Activated naive CD8-positive, alpha-beta T cell treated with anti-CD3 and anti-CD28 coated beads, Interleukin-2, amount 10 ng/mL, durations not matched to agents 7 days and 5 days (primary cell): ENCODE data around the gene TRIM24. TPM values are rescaled to one million over a fixed set of nuclear protein-coding genes. Genes with fewer than 3 reads are reported as not detected.

Source experiments
- ATAC-seq: fragments of 150-1000 bp; cut with Tn5 transposase; one replicate; pipeline ENCODE4 v1.10.0; 2021; ENCODE audit warnings: low read depth, moderate library complexity
- POLR2A ChIA-PET: fragments of 350-600 bp; sonication (Branson Sonifier 250); formaldehyde crosslinking; loops from one replicate; lab custom pipeline; 2021; ENCODE audit warnings: antibody characterized with exemption; lab: Charles Lee
- DNase-seq: peaks from one replicate; pipeline ENCODE4 v3.0.0; 2021
- H3K27ac Mint-ChIP-seq: one replicate; pipeline ENCODE4 v1.8.0; 2022; ENCODE audit warnings: mild to moderate bottlenecking, mixed read lengths
- H3K27me3 Mint-ChIP-seq: one replicate; pipeline ENCODE4 v1.8.0; 2022; ENCODE audit warnings: mild to moderate bottlenecking, moderate library complexity, mixed read lengths
- H3K36me3 Mint-ChIP-seq: one replicate; pipeline ENCODE4 v1.8.0; 2021; ENCODE audit warnings: mild to moderate bottlenecking, mixed read lengths
- H3K4me1 Mint-ChIP-seq: one replicate; pipeline ENCODE4 v1.8.0; 2021; ENCODE audit warnings: mixed read lengths
- H3K4me3 Mint-ChIP-seq: one replicate; pipeline ENCODE4 v1.8.0; 2022; ENCODE audit warnings: mild to moderate bottlenecking, moderate library complexity, mixed read lengths
- H3K9me3 Mint-ChIP-seq: one replicate; pipeline ENCODE4 v1.8.0; 2021; ENCODE audit warnings: mixed read lengths
- total RNA-seq, 2 experiments: library from RNA; stranded (reverse); gene quantifications; one replicate each; pipeline ENCODE4 v1.2.3, GENCODE V29; 2021

The TRIM24 gene
- total RNA-seq, 2 experiments from 2014 or later: 22.6 to 22.8 TPM

DNA sequence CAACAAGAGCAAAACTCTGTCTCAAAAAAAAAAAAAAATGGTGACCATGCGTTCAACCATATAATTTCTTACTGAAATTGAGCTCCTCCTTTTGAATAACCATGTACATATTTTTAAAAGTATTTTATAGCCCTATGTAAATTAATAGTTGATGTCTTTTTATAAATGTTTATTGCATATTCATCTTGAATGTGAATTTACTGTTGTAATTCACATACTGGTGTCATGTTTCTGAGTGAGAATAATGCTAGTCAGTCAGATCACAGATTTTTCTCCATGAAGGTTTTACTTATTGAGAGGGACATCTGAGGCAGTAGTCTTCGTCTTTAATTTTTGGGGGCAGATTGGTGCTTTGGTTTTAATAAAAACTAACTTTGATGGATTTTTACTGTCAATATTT, 128.9 kb downstream of the TRIM24 start:
- DNase-seq: no peak
- Mint-ChIP-seq H3K27me3 (no peaks in the 10 kb centered on the region), H3K4me1 (no peaks in the 10 kb centered on the region), H3K36me3 (peaks cover 38% of the 10 kb centered on the region), H3K9me3 (no peaks in the 10 kb centered on the region), H3K27ac (no peak overlapping the region), H3K4me3 (no peak overlapping the region)
- POLR2A ChIA-PET: no interaction called here
- no peak for ATAC-seq

- Mint-ChIP-seq H3K4me3 (no peak overlapping the region), H3K4me1 (no peaks in the 10 kb centered on the region), H3K36me3 (peaks cover 27% of the 10 kb centered on the region), H3K9me3 (no peaks in the 10 kb centered on the region), H3K27ac (no peak overlapping the region), H3K27me3 (no peaks in the 10 kb centered on the region)
- POLR2A ChIA-PET: no interaction called here
- ATAC-seq (no peak), DNase-seq (no peak)
These were observed 130.1 kb downstream of the TRIM24 start for GRCh38 chr7:138590154-138590553.

DNA sequence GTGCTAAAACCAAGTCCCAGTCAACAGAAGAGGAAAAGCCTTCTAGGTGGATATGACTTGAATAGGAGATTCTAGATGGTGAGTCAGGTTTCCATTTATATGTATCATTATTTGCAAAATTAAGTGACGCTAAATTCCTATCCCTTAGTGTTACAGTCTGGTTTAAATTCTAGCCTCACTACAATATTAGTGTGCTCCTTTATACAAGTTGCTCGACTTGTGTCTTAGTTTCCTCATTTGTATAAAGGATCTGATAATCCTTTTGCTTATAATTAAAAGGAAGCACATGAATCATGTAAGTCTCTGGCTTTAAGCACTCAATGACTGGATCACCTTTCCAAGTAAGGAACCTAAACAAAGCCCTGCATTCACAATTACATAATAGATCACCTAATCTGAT, 135.4 kb downstream of the TRIM24 start:
- no peaks in the 10 kb centered on the region for H3K9me3 Mint-ChIP-seq
- no peaks in the 10 kb centered on the region for H3K27me3 Mint-ChIP-seq
- POLR2A ChIA-PET: no interaction called here
- no peaks in the 10 kb centered on the region for H3K4me1 Mint-ChIP-seq
- DNase-seq: no peak
- no peak overlapping the region for H3K27ac Mint-ChIP-seq
- no peak for ATAC-seq
- peaks cover 5% of the 10 kb centered on the region for H3K36me3 Mint-ChIP-seq
- H3K4me3 Mint-ChIP-seq: no peak overlapping the region

DNA sequence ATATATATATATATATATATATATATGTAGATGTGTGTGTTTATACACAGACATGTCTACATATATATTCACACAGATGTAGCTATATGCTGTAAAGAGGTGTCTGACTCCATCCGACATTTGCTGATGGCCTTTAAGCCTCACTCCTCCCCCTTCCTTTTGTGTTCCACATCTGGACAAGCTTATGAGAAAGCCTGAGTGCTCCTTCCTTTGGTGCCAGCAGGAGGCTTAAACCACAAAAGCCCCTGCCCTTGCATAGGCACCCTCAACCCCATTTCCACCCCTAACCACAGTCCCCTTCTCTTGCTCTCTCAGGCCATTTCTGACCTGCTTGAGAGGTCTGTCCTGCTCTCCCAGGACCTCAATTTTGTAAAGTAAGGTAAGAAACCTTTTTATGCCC, 142.4 kb downstream of the TRIM24 start:
- Mint-ChIP-seq H3K27me3 (no peaks in the 10 kb centered on the region), H3K4me1 (peaks cover 4% of the 10 kb centered on the region), H3K9me3 (no peaks in the 10 kb centered on the region), H3K27ac (no peak overlapping the region), H3K36me3 (no peaks in the 10 kb centered on the region), H3K4me3 (no peak overlapping the region)
- POLR2A ChIA-PET: no interaction called here
- ATAC-seq (no peak), DNase-seq (no peak)

- no peaks in the 10 kb centered on the region for H3K9me3 Mint-ChIP-seq
- no peak for ATAC-seq
- H3K27ac Mint-ChIP-seq: no peak overlapping the region
- POLR2A ChIA-PET: interaction anchor here (0.6 kb wide), 1 partner anchor 83 kb away, joined by 4 read pairs; no protein-coding TSS in a partner anchor
- DNase-seq: no peak
- no peak overlapping the region for H3K4me3 Mint-ChIP-seq
- H3K4me1 Mint-ChIP-seq: peaks cover 7% of the 10 kb centered on the region
- no peaks in the 10 kb centered on the region for H3K36me3 Mint-ChIP-seq
- H3K27me3 Mint-ChIP-seq: no peaks in the 10 kb centered on the region
These were observed 143.7 kb downstream of the TRIM24 start for GRCh38 chr7:138603549-138604318.

DNA sequence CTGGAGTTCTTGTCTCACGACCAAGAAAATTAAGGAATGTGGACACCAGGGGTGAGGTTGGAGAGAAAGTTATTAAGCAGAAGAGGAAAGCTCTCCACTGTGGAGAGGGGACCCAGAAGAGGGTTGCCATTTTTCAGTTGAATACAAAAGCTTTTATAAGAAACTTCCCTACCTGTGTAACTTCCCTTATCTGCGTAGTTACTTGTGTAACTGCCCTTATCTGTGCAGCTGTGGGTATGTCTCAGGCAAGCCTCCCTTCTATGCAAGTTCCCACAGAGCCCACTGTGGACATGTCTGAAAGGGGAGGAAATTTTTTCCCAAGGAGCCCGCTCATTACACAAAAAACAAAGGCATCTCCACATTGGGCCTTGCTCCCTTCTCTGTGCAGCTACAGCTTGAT, 146.2 kb downstream of the TRIM24 start:
- no peak for DNase-seq
- H3K36me3 Mint-ChIP-seq: no peaks in the 10 kb centered on the region
- ATAC-seq: no peak
- POLR2A ChIA-PET: no interaction called here
- no peaks in the 10 kb centered on the region for H3K9me3 Mint-ChIP-seq
- peaks cover 7% of the 10 kb centered on the region for H3K4me1 Mint-ChIP-seq
- H3K27me3 Mint-ChIP-seq: no peaks in the 10 kb centered on the region
- no peak overlapping the region for H3K4me3 Mint-ChIP-seq
- H3K27ac Mint-ChIP-seq: no peak overlapping the region

GRCh38 chr7:138607216-138608126, 147.4 kb downstream of the TRIM24 start:
- H3K4me3 Mint-ChIP-seq: no peak overlapping the region
- H3K9me3 Mint-ChIP-seq: no peaks in the 10 kb centered on the region
- DNase-seq (no peak), ATAC-seq (no peak)
- no peaks in the 10 kb centered on the region for H3K27me3 Mint-ChIP-seq
- H3K27ac Mint-ChIP-seq: no peak overlapping the region
- H3K36me3 Mint-ChIP-seq: no peaks in the 10 kb centered on the region
- POLR2A ChIA-PET: interaction anchor here (1.0 kb wide), 1 partner anchor 18 kb away, joined by 3 read pairs; no protein-coding TSS in a partner anchor
- peaks cover 6% of the 10 kb centered on the region for H3K4me1 Mint-ChIP-seq

GRCh38 chr7:138608275-138608674, 148.2 kb downstream of the TRIM24 start:
- POLR2A ChIA-PET: interaction anchor here (1.0 kb wide), 1 partner anchor 17 kb away, joined by 3 read pairs; no protein-coding TSS in a partner anchor
- no peak for ATAC-seq
- peaks cover under 1% of the 10 kb centered on the region for H3K36me3 Mint-ChIP-seq
- no peak overlapping the region for H3K4me3 Mint-ChIP-seq
- peaks cover 3% of the 10 kb centered on the region for H3K4me1 Mint-ChIP-seq
- no peaks in the 10 kb centered on the region for H3K27me3 Mint-ChIP-seq
- H3K27ac Mint-ChIP-seq: no peak overlapping the region
- H3K9me3 Mint-ChIP-seq: peaks cover under 1% of the 10 kb centered on the region
- DNase-seq: no peak

DNA sequence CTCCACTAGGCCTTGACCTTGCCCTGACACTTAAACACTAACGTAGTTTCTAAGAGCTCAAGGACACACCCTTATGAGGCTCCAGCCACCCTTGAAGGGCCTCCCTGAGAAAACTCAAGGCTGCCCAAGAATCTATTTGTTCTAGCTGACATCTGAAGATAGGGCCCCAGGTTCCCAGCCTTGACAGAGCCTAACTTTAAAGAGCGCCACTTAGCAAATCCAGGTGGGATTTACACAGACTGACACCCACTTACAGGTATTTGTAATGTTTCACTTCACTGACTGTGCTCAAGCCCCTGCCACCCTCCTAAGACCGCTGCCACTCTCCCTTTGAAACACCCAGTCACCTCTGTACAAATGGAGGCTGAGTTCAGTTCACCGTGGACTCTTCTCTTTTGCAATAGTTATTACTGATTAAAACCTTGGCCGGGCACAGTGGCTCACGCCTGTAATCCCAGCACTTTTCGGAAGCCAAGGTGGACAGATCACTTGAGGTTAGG, 150.7 kb downstream of the TRIM24 start:
- peaks cover 5% of the 10 kb centered on the region for H3K4me1 Mint-ChIP-seq
- no peaks in the 10 kb centered on the region for H3K27me3 Mint-ChIP-seq
- H3K36me3 Mint-ChIP-seq: peaks cover 2% of the 10 kb centered on the region
- ATAC-seq: no peak
- POLR2A ChIA-PET: interaction anchor here (0.5 kb wide), 1 partner anchor 436 kb away, joined by 5 read pairs; no protein-coding TSS in a partner anchor
- DNase-seq: no peak
- no peak overlapping the region for H3K4me3 Mint-ChIP-seq
- peaks cover 3% of the 10 kb centered on the region for H3K9me3 Mint-ChIP-seq
- no peak overlapping the region for H3K27ac Mint-ChIP-seq

DNA sequence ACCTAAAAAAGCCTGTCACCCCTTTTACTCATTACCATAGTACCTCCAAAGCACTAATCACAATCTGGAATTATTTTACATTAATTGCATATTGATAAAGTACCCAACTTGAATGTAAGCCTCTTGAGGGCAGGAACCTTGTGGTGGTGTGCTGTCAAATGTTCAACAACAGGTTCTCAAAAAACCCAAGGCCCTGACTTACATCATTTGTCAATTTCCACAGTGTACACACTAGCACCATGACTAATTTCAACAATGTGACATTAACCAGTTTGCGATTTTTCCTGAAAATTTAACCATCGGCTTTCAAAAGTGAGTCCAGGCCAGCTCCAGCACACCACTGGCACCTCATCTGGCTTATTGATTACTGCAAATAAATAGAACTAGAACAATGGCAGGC, 153.6 kb downstream of the TRIM24 start:
- H3K4me1 Mint-ChIP-seq: peaks cover 9% of the 10 kb centered on the region
- no peak for ATAC-seq
- DNase-seq: no peak
- H3K27ac Mint-ChIP-seq: no peak overlapping the region
- H3K9me3 Mint-ChIP-seq: peaks cover 3% of the 10 kb centered on the region
- H3K36me3 Mint-ChIP-seq: peaks cover 2% of the 10 kb centered on the region
- POLR2A ChIA-PET: no interaction called here
- H3K27me3 Mint-ChIP-seq: no peaks in the 10 kb centered on the region
- H3K4me3 Mint-ChIP-seq: no peak overlapping the region

GRCh38 chr7:138616085-138616484, 156.0 kb downstream of the TRIM24 start:
- Mint-ChIP-seq H3K4me1 (peaks cover 8% of the 10 kb centered on the region), H3K27ac (no peak overlapping the region), H3K9me3 (peaks cover 3% of the 10 kb centered on the region), H3K27me3 (no peaks in the 10 kb centered on the region), H3K36me3 (peaks cover 4% of the 10 kb centered on the region), H3K4me3 (no peak overlapping the region)
- POLR2A ChIA-PET: interaction anchor here (2.4 kb wide), 1 partner anchor 10 kb away, joined by 9 read pairs; no protein-coding TSS in a partner anchor
- ATAC-seq: no peak
- no peak for DNase-seq

GRCh38 chr7:138618506-138618905, 158.4 kb downstream of the TRIM24 start:
- Mint-ChIP-seq H3K9me3 (peaks cover under 1% of the 10 kb centered on the region), H3K27ac (no peak overlapping the region), H3K4me1 (peaks cover 6% of the 10 kb centered on the region), H3K4me3 (no peak overlapping the region), H3K27me3 (no peaks in the 10 kb centered on the region), H3K36me3 (peaks cover 2% of the 10 kb centered on the region)
- no peak for ATAC-seq
- DNase-seq: no peak
- POLR2A ChIA-PET: no interaction called here

DNA sequence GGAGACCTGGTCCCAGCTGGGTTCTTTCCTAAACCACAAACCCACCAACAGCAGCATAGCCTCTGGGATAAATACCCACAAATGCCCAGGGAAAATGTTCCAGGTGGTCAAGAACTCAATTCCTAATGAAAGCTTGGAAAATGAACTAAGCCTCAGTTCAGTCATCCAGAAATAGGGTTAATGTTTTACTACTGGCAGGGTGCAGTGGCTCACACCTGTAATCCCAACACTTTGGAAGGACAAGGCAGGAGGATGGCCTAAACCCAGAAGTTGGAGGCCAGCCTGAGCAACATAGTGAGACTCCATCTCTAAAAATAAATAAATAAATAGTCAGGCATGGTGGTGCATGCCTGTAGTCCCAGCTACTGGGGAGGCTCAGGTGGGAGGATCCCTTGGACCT, 158.9 kb downstream of the TRIM24 start:
- Mint-ChIP-seq H3K4me3 (no peak overlapping the region), H3K9me3 (no peaks in the 10 kb centered on the region), H3K27ac (no peak overlapping the region), H3K36me3 (peaks cover 2% of the 10 kb centered on the region), H3K27me3 (no peaks in the 10 kb centered on the region), H3K4me1 (peaks cover 6% of the 10 kb centered on the region)
- DNase-seq: no peak
- POLR2A ChIA-PET: interaction anchor here (0.8 kb wide), 1 partner anchor 17 kb away, joined by 6 read pairs; no protein-coding TSS in a partner anchor
- ATAC-seq: no peak
